HG02623 (cell line): ENCODE results near the gene APRT.
A peak's percentile ranks its signal among the peaks of the same experiment; 100 is the strongest.
"Not testable (repeated sequence)": the region's sequence is repeated elsewhere in the genome, so short reads cannot be mapped to it uniquely, and the experiment has no call there.

Experiments used
- ATAC-seq: cut with Tn5 transposase; IDR thresholded peaks from one replicate; pipeline ENCODE4 v1.9.1; 2021; ENCODE audit warnings: moderate library complexity; ENCODE audit not compliant: unreplicated experiment

APRT gene

DNA sequence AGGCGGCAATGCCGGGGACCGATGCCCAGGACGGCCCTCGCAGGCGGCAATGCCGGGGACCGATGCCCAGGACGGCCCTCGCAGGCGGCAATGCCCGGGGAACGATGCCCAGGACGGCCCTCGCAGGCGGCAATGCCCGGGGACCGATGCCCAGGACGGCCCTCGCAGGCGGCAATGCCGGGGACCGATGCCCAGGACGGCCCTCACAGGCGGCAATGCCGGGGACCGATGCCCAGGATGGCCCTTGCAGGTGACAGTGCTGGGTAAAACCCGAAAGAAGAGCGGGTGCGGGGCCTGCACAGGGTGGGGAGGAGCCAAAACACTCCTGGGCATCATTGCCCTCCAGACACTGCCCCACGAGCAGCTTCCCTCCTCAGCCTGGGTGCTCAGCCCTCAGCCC lies 11.9 kb upstream of the APRT start:
- not testable (repeated sequence) for ATAC-seq

DNA sequence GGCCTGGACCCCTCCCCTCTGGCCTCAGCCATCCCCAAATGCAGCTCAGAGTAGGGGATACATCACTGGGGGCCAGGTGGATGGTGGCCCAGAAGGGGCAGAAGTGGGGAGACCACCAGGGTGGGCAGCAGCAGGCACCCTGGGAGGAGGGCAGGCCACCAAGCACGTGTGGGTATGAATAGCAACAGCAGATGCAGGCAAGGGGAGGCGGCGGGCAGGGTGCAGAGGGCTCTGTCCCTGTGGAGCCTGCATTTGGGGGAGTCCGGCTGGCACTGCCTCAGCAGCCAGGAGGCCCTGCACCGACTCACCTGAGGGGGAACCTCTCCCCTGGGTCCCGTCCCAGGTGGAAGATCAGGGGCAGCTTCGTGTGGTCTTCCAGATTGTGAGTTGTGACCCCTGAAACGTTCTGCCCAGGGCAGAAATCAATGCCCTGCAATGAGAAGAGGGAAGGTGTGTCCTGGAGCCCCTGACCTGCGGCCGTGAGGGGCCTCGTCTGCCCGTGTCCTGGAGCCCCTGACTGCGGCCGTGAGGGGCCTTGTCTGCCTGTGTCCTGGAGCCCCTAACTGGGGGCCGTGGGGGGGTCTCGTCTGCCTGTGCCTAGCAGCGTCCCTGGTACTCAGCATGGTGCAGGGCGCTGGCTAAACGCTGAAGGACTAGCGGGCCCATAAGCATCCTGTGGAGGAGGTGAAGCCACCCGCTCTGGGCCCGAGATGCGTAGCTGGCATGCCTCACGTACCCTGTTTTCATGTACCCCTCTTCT lies 10.7 kb upstream of the APRT start:
- ATAC-seq: no peak

DNA sequence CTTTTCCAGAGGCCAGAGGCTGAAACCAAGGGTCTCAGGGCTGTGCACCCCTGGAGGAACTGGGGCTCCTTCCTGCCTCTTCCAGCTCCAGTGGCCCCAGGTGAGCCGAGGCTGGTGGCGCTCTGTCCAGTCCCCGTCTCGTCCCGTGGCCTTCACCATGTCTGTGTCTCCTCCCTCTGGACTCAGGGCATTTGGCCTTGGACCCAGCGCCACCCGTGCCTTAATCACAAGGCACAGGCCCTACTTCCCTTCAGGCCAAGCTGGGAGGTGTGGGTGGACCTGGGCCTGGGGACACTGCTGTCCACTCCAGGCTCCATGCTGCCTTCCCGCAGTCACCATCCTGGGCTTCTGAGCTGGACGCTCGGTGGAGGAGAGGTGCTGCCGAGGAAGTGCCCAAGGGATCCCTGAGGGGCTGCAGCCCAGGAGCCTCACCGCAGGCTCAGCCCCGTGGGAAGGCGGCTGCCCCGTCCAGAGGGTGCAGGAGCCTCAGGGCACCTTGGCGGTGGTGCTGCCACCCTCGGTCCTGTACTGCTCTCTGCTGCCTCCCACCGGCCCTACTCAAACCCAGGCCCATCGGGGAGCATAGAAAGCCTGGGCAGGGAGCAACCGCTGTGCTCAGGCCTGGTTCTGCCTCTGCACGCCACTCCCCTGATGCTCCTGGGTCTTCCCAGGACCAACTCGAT lies 9.6 kb upstream of the APRT start:
- no peak for ATAC-seq

DNA sequence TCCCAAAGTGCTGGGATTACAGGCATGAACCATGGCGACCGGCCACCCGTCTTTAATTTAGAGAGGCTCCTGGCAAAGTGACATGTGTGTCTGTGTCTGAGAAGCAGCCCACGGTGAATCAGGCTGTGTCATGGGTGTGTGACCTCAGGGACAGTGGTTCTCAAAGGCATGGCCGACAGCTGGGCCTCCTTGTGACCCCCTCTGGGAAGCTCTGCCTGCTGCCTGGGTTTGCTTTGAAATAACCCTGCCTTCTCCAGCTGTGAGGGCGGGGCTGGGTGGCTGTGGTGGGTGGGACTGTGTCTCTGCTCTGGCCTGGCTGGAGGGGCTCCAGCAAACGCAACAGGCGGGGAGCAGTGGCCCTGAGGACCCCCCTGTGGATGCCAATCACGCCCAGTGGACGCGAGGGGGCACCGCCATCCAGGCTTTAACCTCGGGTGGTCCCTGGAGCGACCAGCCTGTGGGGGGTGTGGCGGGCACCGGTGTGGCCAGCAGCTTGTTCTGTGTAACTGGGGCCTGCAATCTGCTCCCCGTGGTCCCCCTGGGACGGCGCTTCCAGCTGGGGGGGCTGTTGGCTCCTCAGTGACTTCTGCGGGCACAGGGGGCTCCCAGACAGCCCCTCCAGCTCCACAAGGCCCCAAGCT lies 8.8 kb upstream of the APRT start:
- no peak for ATAC-seq

DNA sequence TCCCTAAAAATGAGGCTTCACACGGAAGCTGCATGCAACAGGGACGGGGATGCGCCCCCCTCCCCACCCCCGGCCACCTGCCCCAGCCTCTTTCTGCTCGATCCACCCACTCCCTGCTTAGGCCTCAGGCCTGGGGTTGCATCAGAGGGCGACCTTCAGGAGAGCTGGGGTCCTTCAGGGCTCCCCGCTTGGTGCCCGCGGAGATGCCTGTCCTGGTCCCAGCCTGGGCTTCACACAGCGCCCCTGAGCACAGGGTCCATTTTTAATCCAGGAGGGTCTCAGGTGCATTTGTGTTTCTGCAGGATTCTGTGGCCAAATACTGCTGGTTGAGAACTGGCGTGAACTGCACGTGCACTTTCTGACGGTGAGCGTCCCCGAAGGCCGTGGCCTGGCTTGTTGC lies 7.4 kb upstream of the APRT start:
- no peak for ATAC-seq

DNA sequence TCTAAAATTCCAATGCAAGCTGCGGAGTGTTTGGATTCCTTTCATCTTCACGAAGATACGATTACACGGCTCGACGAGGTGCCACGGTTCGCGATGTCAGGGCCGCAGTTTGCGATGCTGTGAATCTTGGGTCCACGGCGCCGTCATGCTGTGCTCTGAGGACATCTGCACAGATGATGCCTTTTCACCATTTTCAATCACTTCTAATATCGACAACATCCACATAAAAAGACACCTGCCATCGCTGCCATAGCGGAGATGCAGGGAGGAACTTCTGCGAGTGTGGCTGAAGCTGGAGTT lies 6.8 kb upstream of the APRT start:
- no peak for ATAC-seq

DNA sequence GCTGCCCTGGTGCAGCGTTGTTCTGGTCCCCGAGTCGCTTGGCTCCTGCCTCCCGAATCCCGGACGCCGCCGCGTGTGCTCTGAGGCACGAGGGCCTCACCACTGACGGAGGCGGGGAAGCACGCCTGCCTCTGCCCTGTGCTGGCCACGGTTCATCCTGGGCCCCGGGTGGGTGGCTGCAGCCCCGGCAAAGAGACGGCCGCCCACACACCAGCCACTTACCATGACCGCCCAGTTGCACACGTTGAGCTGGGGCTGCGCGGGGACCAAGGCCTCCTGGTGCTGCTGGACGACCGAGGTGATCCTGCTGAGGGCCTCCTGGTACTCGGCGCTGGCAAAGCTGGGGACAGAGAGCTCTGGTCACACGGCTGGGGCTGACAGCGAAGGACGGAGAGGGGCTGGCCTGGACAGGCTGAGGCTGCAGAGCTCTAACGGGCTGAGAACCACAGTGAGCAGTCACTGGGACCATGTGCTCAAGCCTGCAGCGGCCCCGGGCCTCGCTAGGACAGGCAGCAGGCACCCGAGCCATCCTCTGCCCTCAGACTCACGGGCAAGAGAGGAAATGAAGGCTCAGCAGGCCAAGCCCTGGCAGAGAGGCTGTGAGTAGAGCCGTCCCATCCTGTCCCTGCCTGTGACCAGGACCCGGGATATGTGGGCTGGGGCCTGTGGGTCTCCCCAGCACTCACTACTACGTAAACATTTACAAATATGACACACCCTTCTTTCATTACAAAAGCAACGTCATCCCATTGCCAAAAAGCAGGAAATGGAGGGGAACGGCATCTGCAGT lies 6.3 kb upstream of the APRT start:
- no peak for ATAC-seq

DNA sequence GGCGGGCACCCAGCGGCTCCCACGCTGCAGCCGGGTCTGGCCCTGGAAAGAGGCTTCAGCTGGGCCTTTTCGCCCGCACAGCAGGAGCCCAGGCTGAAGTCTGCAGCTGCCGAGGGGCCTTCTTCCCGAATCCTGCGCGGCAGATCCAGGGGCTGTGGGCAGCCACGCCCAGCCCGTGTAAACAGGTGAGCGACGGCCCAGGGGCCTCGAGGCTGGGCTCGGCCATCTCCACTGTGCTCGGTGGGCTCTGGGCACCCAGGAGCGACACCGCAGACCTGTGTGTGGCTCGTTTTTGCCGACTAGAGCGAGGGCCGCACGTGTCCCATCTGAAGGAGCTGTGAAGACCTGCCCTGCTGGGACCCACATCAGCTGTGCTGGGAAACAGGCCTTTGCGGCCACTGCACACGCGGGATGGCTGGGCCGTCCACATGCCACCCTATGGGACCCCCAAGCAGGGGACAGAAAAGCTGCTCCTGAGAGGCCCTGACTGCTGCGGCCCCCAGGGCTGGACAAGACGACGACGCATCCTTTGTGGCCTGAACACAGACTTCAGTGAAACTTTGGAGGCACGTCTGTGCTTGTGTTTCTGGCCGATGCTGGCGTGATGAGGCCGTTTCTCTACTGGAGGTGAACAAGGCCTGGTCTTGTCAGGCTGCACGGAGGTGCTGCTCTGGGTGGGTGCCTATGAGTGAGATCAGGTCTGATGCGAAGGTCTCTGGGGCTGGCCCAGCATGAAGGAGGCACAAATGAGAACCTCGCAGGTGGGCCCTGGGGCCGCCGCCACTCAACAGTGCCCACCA lies 5.2 kb upstream of the APRT start:
- ATAC-seq: no peak

DNA sequence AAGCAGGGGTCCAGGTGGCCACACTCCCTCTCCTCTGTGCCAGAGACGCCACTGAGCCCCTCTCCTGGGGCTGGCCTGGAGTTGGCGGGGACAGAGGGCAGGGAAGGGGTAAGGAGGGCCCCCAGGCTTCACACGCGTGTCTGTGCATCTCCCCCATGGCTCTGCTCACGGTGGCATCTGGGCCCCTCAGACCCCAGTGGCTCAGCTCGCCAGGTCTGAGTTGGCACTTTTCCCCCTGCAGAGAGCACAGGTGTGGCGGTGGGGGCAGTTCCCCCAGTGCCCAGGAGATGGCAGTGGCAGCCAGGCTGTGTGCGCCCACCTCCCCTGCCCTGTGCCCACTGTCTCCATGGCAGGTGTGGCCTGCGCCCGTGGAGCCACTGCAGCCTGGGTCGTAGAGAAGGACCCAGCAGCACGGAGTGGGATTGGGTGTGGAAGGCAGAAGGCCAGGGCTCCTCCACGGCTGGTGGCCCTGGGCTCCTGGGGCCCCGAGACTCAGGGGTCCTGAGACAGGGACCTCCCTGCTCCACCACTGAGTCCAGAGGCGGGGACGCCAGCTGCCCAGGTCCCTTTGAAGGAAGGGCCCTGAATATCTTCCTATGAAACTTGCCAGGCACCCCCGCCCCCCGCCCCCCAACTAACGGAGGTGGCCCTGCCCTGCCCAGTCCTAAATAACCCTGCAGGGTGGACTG lies 4.3 kb upstream of the APRT start:
- ATAC-seq: no peak

DNA sequence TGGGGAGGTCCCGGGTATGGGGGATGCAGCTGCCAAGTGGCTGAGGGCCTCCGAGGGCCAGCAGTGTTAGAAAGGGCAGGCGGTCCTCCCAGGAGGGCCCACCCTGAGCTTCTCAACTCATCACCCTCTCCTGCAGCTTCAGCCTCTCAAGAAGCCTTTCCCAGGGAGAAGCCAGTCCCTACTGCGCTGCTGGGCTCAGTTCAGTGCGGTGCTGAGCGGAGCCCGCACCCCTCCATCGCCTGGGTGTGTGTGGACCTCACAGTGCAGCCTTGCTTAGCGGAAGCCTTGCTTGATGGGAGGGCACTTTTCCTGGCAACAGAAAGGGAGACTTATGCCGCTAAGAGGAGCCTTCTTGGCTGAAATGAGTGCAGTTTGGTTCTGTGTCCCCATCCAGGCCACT lies 3.5 kb upstream of the APRT start:
- no peak for ATAC-seq

DNA sequence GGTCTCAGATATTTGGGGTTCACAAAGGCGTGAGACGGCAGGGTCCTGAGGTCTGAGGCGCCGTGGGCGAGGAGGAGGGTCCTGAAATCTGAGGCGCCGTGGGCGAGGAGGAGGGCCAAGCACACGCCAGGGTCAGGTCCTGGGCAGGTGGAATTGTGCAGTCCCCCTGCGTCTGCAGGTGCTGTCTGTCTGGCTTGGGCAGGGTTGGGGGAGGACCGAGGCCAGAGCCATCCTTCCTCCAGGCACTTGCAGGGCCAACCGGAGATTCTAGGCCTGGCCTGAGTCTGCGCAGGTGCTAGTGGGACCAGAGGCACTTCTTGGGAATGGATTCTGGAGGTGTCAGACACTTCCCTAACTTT lies 2.4 kb upstream of the APRT start:
- no peak for ATAC-seq

DNA sequence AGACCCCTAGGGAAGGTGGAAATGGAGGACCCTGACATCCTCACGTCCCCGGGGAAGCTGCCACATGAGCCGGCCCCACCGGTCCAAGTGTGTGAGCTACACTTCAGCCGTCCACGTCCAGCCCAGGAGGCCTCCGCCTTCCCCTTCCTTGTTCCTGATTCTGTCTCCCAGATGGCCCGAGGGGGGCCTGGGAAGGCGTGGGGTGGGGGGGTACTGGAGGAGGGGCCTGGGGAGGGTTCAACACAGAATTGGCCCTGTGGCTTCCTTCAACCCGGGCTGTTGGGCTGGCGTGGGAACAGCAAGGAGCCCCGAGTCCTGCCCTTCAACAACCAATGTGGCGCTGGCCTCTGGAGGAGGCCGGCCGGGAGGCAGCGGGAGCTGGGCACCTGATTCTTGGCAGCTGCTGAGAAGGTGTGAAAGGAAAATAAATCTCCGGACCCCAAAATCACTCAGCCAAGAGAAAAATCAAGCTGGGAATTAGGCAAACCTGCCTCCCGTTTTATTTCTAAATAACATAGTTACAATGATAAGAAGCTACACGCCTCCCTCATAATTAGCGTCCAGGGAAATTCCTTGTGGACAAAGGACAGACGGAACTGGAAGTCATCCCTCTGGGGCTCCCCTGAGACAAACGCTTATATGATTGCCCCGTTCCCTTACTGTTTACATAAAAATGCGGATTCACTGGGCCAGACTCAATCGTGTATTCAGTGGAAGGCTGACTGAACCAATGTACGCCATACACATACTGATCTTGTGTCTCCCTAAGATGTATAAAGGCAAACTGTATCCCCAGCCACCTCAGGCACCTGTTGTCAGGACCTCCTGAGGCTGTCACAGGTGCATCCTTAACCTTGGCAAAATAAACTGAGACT lies 1.8 kb upstream of the APRT start:
- no peak for ATAC-seq

DNA sequence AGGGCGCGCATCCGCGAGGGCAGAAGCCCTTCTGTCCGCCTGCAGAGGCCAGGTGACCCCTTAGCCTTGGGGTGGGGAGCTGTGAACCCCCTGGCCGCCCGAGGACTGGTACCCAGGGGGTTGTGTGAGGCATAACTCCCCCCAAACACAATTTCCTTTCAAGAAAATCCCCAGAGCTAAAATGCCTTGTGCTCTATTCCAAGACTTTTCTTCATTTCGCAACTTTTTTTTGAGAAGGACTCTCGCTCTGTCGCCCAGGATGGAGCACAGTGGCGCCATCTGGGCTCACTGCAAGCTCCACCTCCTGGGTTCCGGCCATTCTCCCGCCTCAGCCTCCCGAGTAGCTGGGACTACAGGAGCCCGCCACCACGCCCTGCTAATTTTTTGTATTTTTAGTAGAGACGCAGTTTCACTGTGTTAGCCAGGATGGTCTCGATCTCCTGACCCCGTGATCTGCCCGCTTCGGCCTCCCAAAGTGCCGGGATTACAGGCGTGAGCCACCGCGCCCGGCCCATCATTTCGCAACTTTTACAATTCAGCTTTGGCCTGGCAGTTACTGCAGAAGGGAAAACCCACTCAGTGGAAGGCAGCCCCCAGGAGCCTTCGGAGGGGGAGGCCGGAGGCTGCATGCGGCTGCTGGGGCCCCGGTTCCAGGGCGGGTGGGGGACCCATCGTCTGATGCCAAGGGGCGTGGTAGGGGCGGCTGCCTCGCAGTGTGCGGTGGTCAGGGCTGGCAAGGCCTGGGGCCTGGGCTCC lies 963 bp upstream of the APRT start:
- ATAC-seq: no peak

DNA sequence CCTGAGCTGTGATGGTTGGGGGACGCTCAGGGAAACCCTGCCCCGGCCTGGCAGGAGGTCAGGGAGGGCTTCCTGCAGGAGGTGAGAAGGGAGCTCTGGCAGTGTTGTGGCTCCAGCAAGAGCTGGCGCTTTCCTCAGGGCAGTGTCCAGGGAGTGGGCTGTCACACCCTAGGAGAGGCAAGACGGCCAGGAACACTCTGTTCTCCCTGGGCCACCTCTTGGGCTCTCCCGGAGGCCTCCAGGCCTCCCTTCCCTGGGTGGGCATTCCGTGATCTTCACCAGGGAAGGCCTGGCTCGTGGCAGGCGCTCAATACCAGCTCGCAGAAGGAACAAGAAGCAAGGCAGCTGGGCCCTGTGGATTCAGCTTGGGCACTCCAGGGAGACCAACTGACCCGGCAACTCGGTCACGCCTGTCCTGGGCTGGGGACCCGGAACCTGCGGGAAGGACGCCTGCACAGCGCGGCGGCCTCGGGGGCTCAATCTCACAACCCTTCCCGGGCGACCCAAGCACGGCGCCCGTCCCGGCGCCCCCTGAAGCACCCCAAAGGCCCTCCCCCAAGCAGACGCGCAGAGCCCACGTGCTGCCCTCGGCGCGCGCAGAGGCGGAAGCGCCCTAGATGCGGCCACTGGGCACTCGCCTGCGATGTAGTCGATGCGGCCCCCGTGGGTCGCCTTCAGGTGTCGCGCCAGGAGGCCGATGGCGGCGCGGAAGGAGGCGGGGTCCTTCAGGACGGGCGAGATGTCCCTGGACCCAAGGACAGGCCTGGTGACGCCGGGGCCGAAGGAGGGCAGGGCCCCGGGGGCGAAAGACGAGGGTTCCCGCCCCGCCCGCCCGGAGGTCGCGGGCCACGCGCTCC lies 588 bp downstream of the APRT start:
- peak; percentile 46 for ATAC-seq

DNA sequence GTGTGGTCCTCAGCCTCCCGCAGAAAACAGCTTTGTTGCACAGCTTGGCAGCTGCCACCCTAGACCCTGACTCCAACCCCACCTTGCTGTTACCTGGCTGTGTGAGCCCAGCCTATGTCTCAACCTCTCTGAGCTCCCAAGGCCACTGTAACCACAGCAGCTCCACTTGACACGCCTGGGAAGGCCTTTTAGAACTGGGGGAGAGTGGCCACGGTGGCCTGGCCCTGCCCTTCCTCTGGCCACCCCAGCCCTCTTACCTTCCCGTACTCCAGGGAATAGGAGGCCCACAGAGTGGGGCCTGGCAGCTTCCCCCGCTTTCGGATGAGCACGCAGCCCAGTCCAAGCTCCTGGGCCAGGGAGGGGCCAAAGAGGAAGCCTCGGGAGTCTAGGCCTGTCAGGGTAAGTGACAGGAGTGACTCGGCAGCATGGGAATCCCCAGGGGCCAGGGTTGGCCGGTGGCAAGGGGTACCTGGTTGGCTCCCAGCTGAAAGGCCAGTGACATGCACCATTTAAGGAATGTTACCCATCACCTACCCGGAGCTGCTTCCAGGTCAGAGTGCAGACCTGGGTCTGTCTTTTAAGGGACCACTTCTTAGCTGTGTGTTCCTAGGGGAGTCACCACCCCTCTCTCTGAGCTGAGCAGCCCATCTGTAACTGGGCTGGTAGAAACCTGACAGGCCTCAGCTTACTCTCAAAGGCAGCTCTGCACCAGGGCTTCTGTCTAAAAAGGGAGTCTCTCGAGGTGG lies 1.4 kb downstream of the APRT start:
- no peak for ATAC-seq

DNA sequence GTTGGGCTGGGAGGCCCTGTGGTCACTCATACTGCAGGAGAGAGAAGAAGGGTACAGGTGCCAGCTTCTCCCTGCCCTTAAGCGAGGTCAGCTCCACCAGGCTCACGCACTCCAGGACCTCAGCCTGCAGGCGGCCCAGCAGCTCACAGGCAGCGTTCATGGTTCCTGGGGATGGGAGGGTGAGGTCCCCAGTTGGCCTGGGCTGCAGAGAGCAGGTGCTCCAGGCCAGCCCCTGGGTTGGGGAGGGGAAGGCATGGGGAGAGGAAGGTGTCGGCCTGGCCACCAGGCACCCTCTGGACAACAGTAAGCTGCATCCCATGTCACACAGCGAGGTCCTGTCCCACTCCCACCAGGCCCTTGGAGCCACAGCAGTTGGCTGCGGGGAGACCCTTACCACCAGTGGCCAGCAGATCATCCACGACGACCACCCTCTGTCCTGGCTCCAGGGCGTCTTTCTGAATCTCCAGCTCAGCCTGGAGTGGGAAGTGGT lies 2.0 kb downstream of the APRT start:
- ATAC-seq: no peak
